Karpas-422 (cell line): ENCODE results near the gene DNHD1. TPM values are rescaled to one million over a fixed set of nuclear protein-coding genes. Genes with fewer than 3 reads are reported as not detected.

Source experiments
- DNase-seq: peaks from one replicate; pipeline ENCODE4 v3.0.0-alpha.2; 2015
- H2AFZ ChIP-seq: fragments of 200-600 bp; sonication (generic); 2 replicates; pipeline ENCODE4 v1.6.1; 2014; ENCODE audit warnings: antibody characterized with exemption, low read length, mixed read lengths
- H3K27ac ChIP-seq: fragments of 200-600 bp; sonication (generic); 2 replicates; pipeline ENCODE4 v1.5.1; 2014; ENCODE audit warnings: mild to moderate bottlenecking, low read length, moderate library complexity
- H3K27me3 ChIP-seq: fragments of 200-600 bp; sonication (generic); 2 replicates; pipeline ENCODE4 v1.6.1; 2014; ENCODE audit warnings: low read length, mixed read lengths
- H3K36me3 ChIP-seq: fragments of 200-600 bp; sonication (generic); 2 replicates; pipeline ENCODE4 v1.6.1; 2014; ENCODE audit warnings: low read length, mixed read lengths; ENCODE audit not compliant: insufficient read depth
- H3K4me1 ChIP-seq: fragments of 200-600 bp; sonication (generic); 2 replicates; pipeline ENCODE4 v1.6.1; 2014; ENCODE audit warnings: mild to moderate bottlenecking, low read length, mixed read lengths
- H3K4me2 ChIP-seq: fragments of 200-600 bp; sonication (generic); 2 replicates; pipeline ENCODE4 v1.6.1; 2014; ENCODE audit warnings: low read length, low read depth, mild to moderate bottlenecking; ENCODE audit not compliant: poor library complexity, severe bottlenecking
- H3K4me3 ChIP-seq: fragments of 200-600 bp; sonication (generic); 2 replicates; pipeline ENCODE4 v1.5.1; 2014; ENCODE audit warnings: mild to moderate bottlenecking, antibody characterized with exemption, low read length, mixed read lengths
- H3K79me2 ChIP-seq: fragments of 200-600 bp; sonication (generic); 2 replicates; pipeline ENCODE4 v1.6.1; 2014; ENCODE audit warnings: mild to moderate bottlenecking, low read length, mixed read lengths
- H3K9ac ChIP-seq: fragments of 200-600 bp; sonication (generic); 2 replicates; pipeline ENCODE4 v1.6.0; 2014; ENCODE audit warnings: low read length
- H3K9me2 ChIP-seq: fragments of 200-600 bp; sonication (generic), shearing (Covaris generic); replicated peaks from 2 replicates; pipeline ENCODE4 v1.6.0; 2014; ENCODE audit warnings: mild to moderate bottlenecking, low read length, moderate library complexity; ENCODE audit not compliant: insufficient read depth
- H3K9me3 ChIP-seq: fragments of 300-700, 200-600 bp; sonication (generic); 2 replicates; pipeline ENCODE4 v1.6.1; 2014; ENCODE audit warnings: low read length, mixed read lengths
- H4K20me1 ChIP-seq: fragments of 200-600 bp; sonication (generic); 2 replicates; pipeline ENCODE4 v1.6.1; 2014; ENCODE audit warnings: mild to moderate bottlenecking, antibody characterized with exemption, low read length, low read depth; ENCODE audit not compliant: insufficient read depth
- total RNA-seq: library from RNA; depleted of rRNA; stranded (reverse); fragments of >200 nt; shearing (Covaris generic); gene quantifications from 2 replicates; pipeline ENCODE4 v1.2.3, GENCODE V29; 2014; ENCODE audit warnings: low replicate concordance

DNHD1 gene
- total RNA-seq, 1 experiment from 2014 or later, result 40.3 TPM

- Histone ChIP-seq H3K4me1 (no peaks in the 10 kb centered on the region), H3K9me3 (peaks cover 12% of the 10 kb centered on the region), H3K9me2 (no peaks in the 10 kb centered on the region), H2AFZ (no peak overlapping the region), H3K27ac (no peak overlapping the region), H3K36me3 (peaks cover 3% of the 10 kb centered on the region; the same call in 1 of the 2 replicates), H3K4me2 (no peak overlapping the region), H4K20me1 (no peaks in the 10 kb centered on the region), H3K27me3 (no peaks in the 10 kb centered on the region), H3K9ac (no peak overlapping the region), H3K79me2 (peaks cover 31% of the 10 kb centered on the region), H3K4me3 (no peak overlapping the region)
- no peak for DNase-seq
Measured at GRCh38 chr11:6584528-6584927, 87.4 kb downstream of the DNHD1 start.

DNA sequence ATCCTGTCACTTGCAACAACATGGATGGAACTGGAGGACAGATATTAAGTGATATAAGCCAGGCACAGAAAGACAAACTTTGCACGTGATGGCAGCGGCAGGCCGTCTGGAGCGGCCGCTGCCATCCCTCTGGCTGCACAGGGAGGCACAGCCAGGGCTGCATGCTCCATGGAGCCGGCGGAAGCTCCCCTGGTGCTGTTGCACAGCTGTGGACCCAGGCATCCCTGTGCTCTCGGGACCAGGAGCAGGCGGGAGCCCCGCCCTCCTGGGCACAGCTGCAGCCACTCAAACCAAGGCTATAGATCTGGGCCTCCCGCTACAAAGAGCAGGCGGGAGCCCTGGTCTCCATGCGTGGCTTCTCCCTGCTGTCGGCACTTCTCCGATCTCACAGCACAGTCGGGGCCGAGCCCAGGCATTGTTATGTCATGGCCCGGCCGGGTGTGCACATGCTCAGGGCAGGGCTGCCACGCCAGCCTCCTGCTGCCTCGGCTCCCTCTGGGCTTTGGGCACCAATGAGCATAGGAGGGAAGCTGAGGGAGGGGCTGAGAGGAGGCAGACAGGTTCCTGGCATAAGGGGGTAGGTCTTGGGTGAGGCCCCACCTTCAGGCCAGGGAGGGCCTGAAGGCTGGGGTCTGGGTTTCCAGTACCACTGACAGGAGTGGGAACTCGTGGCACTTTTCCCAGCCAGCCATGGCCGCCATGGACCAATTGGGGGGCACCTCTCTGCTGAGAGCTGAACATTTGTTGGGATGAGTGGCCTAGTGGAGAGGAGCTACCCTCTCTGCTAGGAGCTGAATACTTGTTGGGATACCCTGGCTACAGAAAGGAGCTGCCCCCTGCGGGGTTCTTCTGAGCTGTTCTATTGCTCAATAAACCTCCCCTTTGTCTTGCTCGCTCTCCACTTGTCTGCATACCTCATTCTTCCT, 89.6 kb downstream of the DNHD1 start:
- Histone ChIP-seq H3K4me3 (no peak overlapping the region), H3K4me1 (no peaks in the 10 kb centered on the region), H3K4me2 (no peak overlapping the region), H3K9me2 (no peaks in the 10 kb centered on the region), H3K27me3 (no peaks in the 10 kb centered on the region), H3K79me2 (peaks cover 25% of the 10 kb centered on the region), H3K27ac (no peak overlapping the region), H4K20me1 (no peaks in the 10 kb centered on the region), H3K9ac (no peak overlapping the region), H2AFZ (no peak overlapping the region), H3K36me3 (peaks cover 4% of the 10 kb centered on the region), H3K9me3 (peaks cover 12% of the 10 kb centered on the region)
- no peak for DNase-seq

DNA sequence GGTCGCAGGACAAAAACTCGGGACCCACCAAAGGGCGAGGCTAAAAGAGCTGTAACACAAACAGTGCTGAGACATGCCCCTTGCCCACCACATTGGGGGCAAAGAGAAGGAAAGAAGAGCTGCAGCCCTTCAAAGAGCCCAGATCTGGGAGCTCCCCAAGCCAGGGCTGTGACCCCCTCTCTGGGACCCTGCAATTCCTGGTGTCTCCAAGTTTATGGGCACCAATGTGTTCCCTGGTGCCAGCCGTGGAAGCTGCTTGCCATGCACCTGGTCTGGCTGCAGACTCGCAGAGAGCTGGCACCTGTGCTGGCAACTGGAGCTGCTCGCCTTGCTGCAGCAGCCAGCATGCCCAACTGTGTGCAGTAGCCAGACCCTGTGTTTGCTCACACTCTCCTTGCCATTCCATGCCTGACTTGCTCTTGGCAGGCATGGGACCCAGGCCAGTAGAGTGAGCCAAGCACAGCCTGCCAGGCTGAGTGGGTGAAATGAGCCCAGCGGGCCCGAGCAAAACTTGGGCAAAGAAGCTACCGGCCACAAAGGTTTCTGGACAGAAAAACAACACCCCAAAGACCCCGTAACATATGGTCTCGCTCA, 90.4 kb downstream of the DNHD1 start:
- H3K4me2 ChIP-seq, result no peak overlapping the region
- H3K4me3 ChIP-seq, result no peak overlapping the region
- H3K27me3 ChIP-seq, result no peaks in the 10 kb centered on the region
- H3K9me2 ChIP-seq, result no peaks in the 10 kb centered on the region
- no peak for DNase-seq
- H3K27ac ChIP-seq, result no peak overlapping the region
- no peak overlapping the region for H3K9ac ChIP-seq
- H3K36me3 ChIP-seq, result peaks cover 8% of the 10 kb centered on the region
- peaks cover 22% of the 10 kb centered on the region for H3K79me2 ChIP-seq
- no peaks in the 10 kb centered on the region for H4K20me1 ChIP-seq
- peaks cover 12% of the 10 kb centered on the region for H3K9me3 ChIP-seq
- H2AFZ ChIP-seq, result no peak overlapping the region
- H3K4me1 ChIP-seq, result no peaks in the 10 kb centered on the region

GRCh38 chr11:6588018-6588417, 90.9 kb downstream of the DNHD1 start:
- Histone ChIP-seq H3K4me3 (no peak overlapping the region), H3K9ac (no peak overlapping the region), H3K27ac (no peak overlapping the region), H3K27me3 (no peaks in the 10 kb centered on the region), H3K4me1 (no peaks in the 10 kb centered on the region), H3K9me3 (peaks cover 12% of the 10 kb centered on the region), H2AFZ (no peak overlapping the region), H4K20me1 (no peaks in the 10 kb centered on the region), H3K4me2 (no peak overlapping the region), H3K79me2 (peaks cover 16% of the 10 kb centered on the region), H3K9me2 (no peaks in the 10 kb centered on the region), H3K36me3 (peaks cover 11% of the 10 kb centered on the region; the same call in 1 of the 2 replicates)
- DNase-seq, result no peak

DNA sequence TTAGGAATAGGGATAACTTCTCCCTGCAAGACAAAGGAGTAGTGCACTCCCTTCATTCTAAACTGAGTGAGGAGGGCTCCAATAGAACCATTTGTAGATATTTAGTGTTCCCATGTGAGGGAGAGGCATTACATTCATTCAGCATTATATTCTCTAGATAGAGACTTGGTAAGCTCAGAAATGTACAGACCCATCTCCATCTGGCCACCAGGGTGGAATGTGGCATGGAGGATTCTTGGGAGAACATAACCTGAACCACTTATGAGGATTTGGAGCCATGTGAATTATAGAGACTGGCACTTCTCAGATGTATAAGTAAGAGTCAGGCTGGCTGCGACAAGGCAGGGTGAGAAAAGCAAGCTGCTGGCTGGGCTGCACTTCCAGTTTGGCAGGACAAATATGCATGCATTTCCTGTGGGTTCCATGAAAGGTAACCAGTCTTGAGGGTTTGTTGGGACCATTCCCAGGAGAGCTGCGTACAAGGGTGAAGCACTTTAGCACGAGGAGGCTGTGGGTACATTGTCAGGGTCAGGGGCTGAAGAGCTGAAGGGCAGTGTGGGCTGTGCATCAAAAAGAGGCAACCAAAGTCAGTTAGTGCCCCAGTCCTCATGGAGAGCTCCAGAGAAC, 97.2 kb downstream of the DNHD1 start:
- peaks cover 26% of the 10 kb centered on the region; the same call in 1 of the 2 replicates for H3K36me3 ChIP-seq
- peaks cover 2% of the 10 kb centered on the region; the same call in 1 of the 2 replicates for H4K20me1 ChIP-seq
- no peaks in the 10 kb centered on the region for H3K9me2 ChIP-seq
- peak; percentile 38 for DNase-seq
- H3K4me1 ChIP-seq, result no peaks in the 10 kb centered on the region
- peaks cover 18% of the 10 kb centered on the region for H3K79me2 ChIP-seq
- no peaks in the 10 kb centered on the region for H3K9me3 ChIP-seq
- no peak overlapping the region for H3K4me3 ChIP-seq
- no peak overlapping the region for H3K27ac ChIP-seq
- H2AFZ ChIP-seq, result no peak overlapping the region
- no peaks in the 10 kb centered on the region for H3K27me3 ChIP-seq
- no peak overlapping the region for H3K4me2 ChIP-seq
- H3K9ac ChIP-seq, result no peak overlapping the region

DNA sequence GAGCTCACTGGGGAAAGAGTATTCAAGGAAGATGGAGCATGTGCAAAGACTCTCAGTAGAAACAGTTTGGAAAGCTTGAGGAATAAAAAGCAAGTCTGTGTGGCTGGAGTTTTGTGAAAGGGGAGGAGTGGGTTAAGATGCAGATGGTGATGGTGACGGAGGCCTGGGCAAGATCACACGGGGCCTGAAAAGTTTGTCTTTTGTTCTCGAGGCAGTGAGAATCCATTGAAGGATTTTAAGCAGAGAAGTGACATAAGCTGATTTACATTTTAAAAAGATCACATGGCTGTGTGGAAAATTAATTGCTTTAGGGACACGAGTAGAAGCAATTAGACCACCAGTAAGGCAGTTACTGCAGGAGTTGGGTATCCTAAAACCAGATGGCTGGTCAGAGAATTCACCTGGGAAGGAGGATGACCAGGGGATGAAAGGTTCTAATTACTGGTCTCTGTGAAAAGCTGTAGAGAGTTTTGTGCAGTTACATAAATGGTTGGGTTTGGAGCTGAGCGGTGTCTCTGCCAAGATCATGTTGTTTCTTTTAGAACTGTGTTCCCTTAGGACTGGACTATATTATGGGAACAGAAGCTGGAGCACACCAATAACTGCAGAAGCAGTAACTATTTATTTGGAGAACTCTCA, 99.3 kb downstream of the DNHD1 start:
- peaks cover 39% of the 10 kb centered on the region for H3K79me2 ChIP-seq
- no peaks in the 10 kb centered on the region for H3K27me3 ChIP-seq
- no peaks in the 10 kb centered on the region for H3K4me1 ChIP-seq
- H4K20me1 ChIP-seq, result peaks cover 11% of the 10 kb centered on the region; the same call in 1 of the 2 replicates
- H3K9me3 ChIP-seq, result no peaks in the 10 kb centered on the region
- H3K4me3 ChIP-seq, result no peak overlapping the region
- no peak overlapping the region for H3K9ac ChIP-seq
- H3K36me3 ChIP-seq, result peaks cover 46% of the 10 kb centered on the region; the same call in 1 of the 2 replicates
- DNase-seq, result no peak
- H3K27ac ChIP-seq, result no peak overlapping the region
- H3K9me2 ChIP-seq, result no peaks in the 10 kb centered on the region
- no peak overlapping the region for H3K4me2 ChIP-seq
- no peak overlapping the region for H2AFZ ChIP-seq

GRCh38 chr11:6598555-6598954, 101.5 kb downstream of the DNHD1 start:
- Histone ChIP-seq H3K4me3 (no peak overlapping the region), H3K4me1 (peaks cover 10% of the 10 kb centered on the region), H3K9ac (no peak overlapping the region), H3K36me3 (peaks cover 39% of the 10 kb centered on the region; the same call in 1 of the 2 replicates), H3K9me2 (no peaks in the 10 kb centered on the region), H3K27ac (no peak overlapping the region), H2AFZ (no peak overlapping the region), H3K27me3 (no peaks in the 10 kb centered on the region), H4K20me1 (peaks cover 19% of the 10 kb centered on the region; the same call in 1 of the 2 replicates), H3K79me2 (peaks cover 60% of the 10 kb centered on the region), H3K9me3 (no peaks in the 10 kb centered on the region), H3K4me2 (no peak overlapping the region)
- no peak for DNase-seq
